ENCODE data around the gene DOCK7. TPM values are rescaled to one million over a fixed set of nuclear protein-coding genes. Genes with fewer than 3 reads are reported as not detected.

Gene DOCK7
- total and polyA plus RNA-seq, 2 of the 13 experiments (the other 11 are each of a cell fraction or from before 2014, with no cell fraction given), result 45.7 to 67.2 TPM

GRCh38 chr1:62687903-62688686, at the start of gene DOCK7 (continued):
- peak; percentile 49; the same call in 1 of the 2 replicates for TF ChIP-seq ARID4A (CRISPR knock-in tag; IDR thresholded peaks at IDR 0.05; ENCODE audit: borderline replicate concordance)
- TF ChIP-seq FIP1L1 (IDR thresholded peaks at IDR 0.05; ENCODE audit: borderline replicate concordance, insufficient read depth, low read depth, low read length), result no peak
- no peak for TF ChIP-seq NFRKB (IDR thresholded peaks at IDR 0.05)
- no peak for TF ChIP-seq PAWR (CRISPR knock-in tag; IDR thresholded peaks at IDR 0.05; ENCODE audit: borderline replicate concordance)
- TF ChIP-seq DRAP1 (CRISPR knock-in tag; IDR thresholded peaks at IDR 0.05), result no peak; the same call in 1 of the 2 replicates
- peak; percentile 63; the same call in 1 of the 2 replicates for TF ChIP-seq KDM2A (CRISPR knock-in tag; IDR thresholded peaks at IDR 0.05; ENCODE audit: borderline replicate concordance, low read depth)
- TF ChIP-seq CC2D1A (CRISPR knock-in tag; IDR thresholded peaks at IDR 0.05), result no peak
- peak; percentile 46 for TF ChIP-seq HNRNPK (IDR thresholded peaks at IDR 0.05; ENCODE audit: low read depth, low read length, poor library complexity, severe bottlenecking)
- no peak for TF ChIP-seq ZNF264 (CRISPR knock-in tag; IDR thresholded peaks at IDR 0.05)
- no peak for TF ChIP-seq JDP2 (CRISPR knock-in tag; IDR thresholded peaks at IDR 0.05; ENCODE audit: borderline replicate concordance)
- TF ChIP-seq ZFP90 (CRISPR knock-in tag; IDR thresholded peaks at IDR 0.05; ENCODE audit: borderline replicate concordance), result no peak
- no peak for TF ChIP-seq ZMAT5 (CRISPR knock-in tag; IDR thresholded peaks at IDR 0.05; ENCODE audit: borderline replicate concordance, low read depth)
- 0 out of 2 replicates have a peak, but pooled peaks have one; percentile 44 for TF ChIP-seq STAT5B (CRISPR knock-in tag; IDR thresholded peaks at IDR 0.05)
- no peak; the same call in 1 of the 2 replicates for TF ChIP-seq IRF9 (CRISPR knock-in tag; IDR thresholded peaks at IDR 0.05; ENCODE audit: borderline replicate concordance)
- 0 out of 2 replicates have a peak, but pooled peaks have one; percentile 19 for TF ChIP-seq THAP11 (CRISPR knock-in tag; IDR thresholded peaks at IDR 0.05)
- 0 out of 4 replicates have a peak, but pooled peaks of 1 of the 2 experiments have one; percentile 13 for TF ChIP-seq KLF16 (CRISPR knock-in tag; IDR thresholded peaks at IDR 0.05)
- no peak for TF ChIP-seq ZNF75D (CRISPR knock-in tag; IDR thresholded peaks at IDR 0.05; ENCODE audit: borderline replicate concordance)
- peak; percentile 12; the same call in 1 of the 2 replicates for TF ChIP-seq KLF6 (CRISPR knock-in tag; IDR thresholded peaks at IDR 0.05)
- no peak for TF ChIP-seq GPBP1L1 (CRISPR knock-in tag; IDR thresholded peaks at IDR 0.05)
- TF ChIP-seq CBX5 (CRISPR knock-in tag; IDR thresholded peaks at IDR 0.05; ENCODE audit: borderline replicate concordance), result no peak
- TF ChIP-seq ZBTB42 (CRISPR knock-in tag; IDR thresholded peaks at IDR 0.05), result no peak

Data from HepG2 (cell line).